Measurements from ENCODE around the gene KRT79. TPM values are rescaled to one million over a fixed set of nuclear protein-coding genes. Genes with fewer than 3 reads are reported as not detected.

The KRT79 gene
- total and polyA plus RNA-seq, 9 of the 15 experiments (the other 6 are each of a cell fraction or from before 2014, with no cell fraction given): 0.03 to 2.3 (median 0.23) TPM; not detected in 2

- 22% methylated on average over 6 of the region's 6 CpGs for WGBS (ENCODE audit: insufficient coverage, low coverage, missing lambda C conversion rate)
- Histone ChIP-seq H3K27ac (ENCODE audit: extremely low read depth, low read depth, low read length) (no peak overlapping the region), H3K36me3 (ENCODE audit: control insufficient read depth, insufficient read depth, low read length) (no peaks in the 10 kb centered on the region), H3K9ac (ENCODE audit: insufficient read depth in 1 of 2, low read depth in 2 of 2, low read length in 2 of 2) (no peak overlapping the region), H3K4me3 (no peak overlapping the region), H3K79me2 (ENCODE audit: control insufficient read depth, insufficient read depth, low read length) (no peaks in the 10 kb centered on the region), H3K9me1 (ENCODE audit: control insufficient read depth, insufficient read depth, low read length) (no peaks in the 10 kb centered on the region), H3K9me3 (replicated peaks; ENCODE audit: control insufficient read depth, insufficient read depth, low read depth, low read length) (no peaks in the 10 kb centered on the region), H3K4me2 (ENCODE audit: insufficient read depth, low read length) (no peak overlapping the region), H2AFZ (ENCODE audit: low read depth, low read length) (no peak overlapping the region), H4K20me1 (replicated peaks; ENCODE audit: control insufficient read depth, insufficient read depth, low read length) (no peaks in the 10 kb centered on the region), H3K4me1 (replicated peaks in 1 of 2; ENCODE audit: control insufficient read depth in 2 of 2, insufficient read depth in 2 of 2, low read length in 2 of 2) (peaks cover 8 to 17% of the 10 kb centered on the region in 2 experiments; a peak in 4 of 5 replicates), H3K27me3 (ENCODE audit: control insufficient read depth in 2 of 2, insufficient read depth in 2 of 2, low read length in 2 of 2) (peaks cover 8 to 22% of the 10 kb centered on the region in 2 experiments; a peak in 3 of 5 replicates)
- FAIRE-seq (no peak), DNase-seq (ENCODE audit: extremely low read depth in 1 of 4, low spot score in 3 of 4) (no peak), ATAC-seq (no peak)
- no peak for TF ChIP-seq TCF7L2 (IDR thresholded peaks at IDR 0.05; ENCODE audit: low read depth, low read length)
- TF ChIP-seq U2AF1 (optimal IDR thresholded peaks at IDR 0.05; ENCODE audit: low read depth, low read length): no peak
- no peak for TF ChIP-seq SMARCA5 (IDR thresholded peaks at IDR 0.05)
- no peak for TF ChIP-seq MEF2D (tag; conservative IDR thresholded peaks at IDR 0.05; ENCODE audit: low read depth)
- TF ChIP-seq ATF2 (CRISPR knock-in tag; IDR thresholded peaks at IDR 0.05): no peak
- no peak for TF ChIP-seq GATA2 (CRISPR knock-in tag; IDR thresholded peaks at IDR 0.05)
- ChIA-PET POLR2A (interaction anchor here (0.6 to 1.0 kb wide), 4 partner anchors 9 to 46 kb away, joined by 3 to 5 read pairs (median 4); partner anchors contain the start of genes KRT76 and KRT79), CTCF (ENCODE audit: low intra/inter-chr PET ratio) (no interaction called here)
- intact Hi-C loops (cut with micrococcal nuclease): no loop called here
- BruUV-seq (replicated peaks): no TSS peak
- in situ Hi-C loops (cut with MboI): no loop called here
Measured at GRCh38 chr12:52788192-52788875, 45.8 kb downstream of the KRT79 start.

All from K562 (cell line).